ENCODE data around the gene IPO9.

DNA sequence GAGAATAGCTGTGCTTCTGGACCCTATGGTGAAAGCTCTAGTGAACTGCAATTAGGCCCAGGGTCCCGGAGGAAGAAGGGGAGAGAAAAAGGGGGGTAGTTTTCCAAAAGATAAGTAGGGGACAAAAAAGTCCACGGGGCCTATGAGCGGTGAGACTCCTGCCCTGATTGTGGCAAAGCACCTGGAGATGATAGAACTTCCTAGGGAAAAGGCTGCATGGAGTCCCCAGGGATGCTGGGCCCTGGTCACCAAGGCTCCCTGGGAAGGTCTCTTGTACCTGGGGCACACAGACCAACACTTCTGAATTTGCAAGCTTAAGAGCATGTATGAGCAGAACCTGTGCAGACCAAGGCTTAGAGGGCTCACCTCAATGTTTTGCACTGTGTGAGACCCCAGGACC, 54.3 kb downstream of the IPO9 start:
- no peak for TF ChIP-seq POLR2AphosphoS5 (IDR thresholded peaks at IDR 0.05; ENCODE audit: low read depth, low read length)
- TF ChIP-seq, protein P1, sequence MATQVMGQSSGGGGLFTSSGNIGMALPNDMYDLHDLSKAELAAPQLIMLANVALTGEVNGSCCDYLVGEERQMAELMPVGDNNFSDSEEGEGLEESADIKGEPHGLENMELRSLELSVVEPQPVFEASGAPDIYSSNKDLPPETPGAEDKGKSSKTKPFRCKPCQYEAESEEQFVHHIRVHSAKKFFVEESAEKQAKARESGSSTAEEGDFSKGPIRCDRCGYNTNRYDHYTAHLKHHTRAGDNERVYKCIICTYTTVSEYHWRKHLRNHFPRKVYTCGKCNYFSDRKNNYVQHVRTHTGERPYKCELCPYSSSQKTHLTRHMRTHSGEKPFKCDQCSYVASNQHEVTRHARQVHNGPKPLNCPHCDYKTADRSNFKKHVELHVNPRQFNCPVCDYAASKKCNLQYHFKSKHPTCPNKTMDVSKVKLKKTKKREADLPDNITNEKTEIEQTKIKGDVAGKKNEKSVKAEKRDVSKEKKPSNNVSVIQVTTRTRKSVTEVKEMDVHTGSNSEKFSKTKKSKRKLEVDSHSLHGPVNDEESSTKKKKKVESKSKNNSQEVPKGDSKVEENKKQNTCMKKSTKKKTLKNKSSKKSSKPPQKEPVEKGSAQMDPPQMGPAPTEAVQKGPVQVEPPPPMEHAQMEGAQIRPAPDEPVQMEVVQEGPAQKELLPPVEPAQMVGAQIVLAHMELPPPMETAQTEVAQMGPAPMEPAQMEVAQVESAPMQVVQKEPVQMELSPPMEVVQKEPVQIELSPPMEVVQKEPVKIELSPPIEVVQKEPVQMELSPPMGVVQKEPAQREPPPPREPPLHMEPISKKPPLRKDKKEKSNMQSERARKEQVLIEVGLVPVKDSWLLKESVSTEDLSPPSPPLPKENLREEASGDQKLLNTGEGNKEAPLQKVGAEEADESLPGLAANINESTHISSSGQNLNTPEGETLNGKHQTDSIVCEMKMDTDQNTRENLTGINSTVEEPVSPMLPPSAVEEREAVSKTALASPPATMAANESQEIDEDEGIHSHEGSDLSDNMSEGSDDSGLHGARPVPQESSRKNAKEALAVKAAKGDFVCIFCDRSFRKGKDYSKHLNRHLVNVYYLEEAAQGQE (IDR thresholded peaks at IDR 0.05; ENCODE audit: insufficient read depth in 1 of 2, low read depth in 2 of 2, low read length in 2 of 2), result no peak
